BLaER1 treated with 17β-estradiol and CSF1 and Interleukin-3, amounts not matched to agents 10 nM and 100 nM (cell line): Measurements from ENCODE around the gene ZNF552.
"Not testable (repeated sequence)": the region's sequence is repeated elsewhere in the genome, so short reads cannot be mapped to it uniquely, and the experiment has no call there.

ENCODE experiments used
- H3K27ac ChIP-seq, 11 experiments: shearing (Covaris generic); formaldehyde crosslinking; 2 replicates each; pipeline ENCODE4 v1.8.1; 2022
- H3K27me3 ChIP-seq, 11 experiments: shearing (Covaris generic); formaldehyde crosslinking; 2 replicates each; pipeline ENCODE4 v1.8.1; 2022
- H3K36me3 ChIP-seq, 11 experiments: shearing (Covaris generic); formaldehyde crosslinking; 2 replicates each; pipeline ENCODE4 v1.8.1; 2022
- H3K4me1 ChIP-seq, 10 experiments: shearing (Covaris generic); formaldehyde crosslinking; 2 replicates each; pipeline ENCODE4 v1.8.1; 2022
- H3K4me2 ChIP-seq, 11 experiments: shearing (Covaris generic); formaldehyde crosslinking; 2 replicates each; pipeline ENCODE4 v1.8.1; 2022
- H3K4me3 ChIP-seq, 10 experiments: shearing (Covaris generic); formaldehyde crosslinking; 2 replicates each; pipeline ENCODE4 v1.8.1; 2022
- H3K9ac ChIP-seq, 11 experiments: shearing (Covaris generic); formaldehyde crosslinking; 2 replicates each; pipeline ENCODE4 v1.8.1; 2022
- H3K9me3 ChIP-seq, 11 experiments: shearing (Covaris generic); formaldehyde crosslinking; replicated peaks in 1 of 11; 2 replicates each; pipeline ENCODE4 v1.8.1; 2022
- H4K20me1 ChIP-seq, 11 experiments: shearing (Covaris generic); formaldehyde crosslinking; 2 replicates each; pipeline ENCODE4 v1.8.1; 2022
- Cebpa-rat ChIP-seq, 11 experiments: shearing (Covaris generic); IDR thresholded peaks; 2 replicates each; pipeline ENCODE4 v1.8.1; 2022

The ZNF552 gene

DNA sequence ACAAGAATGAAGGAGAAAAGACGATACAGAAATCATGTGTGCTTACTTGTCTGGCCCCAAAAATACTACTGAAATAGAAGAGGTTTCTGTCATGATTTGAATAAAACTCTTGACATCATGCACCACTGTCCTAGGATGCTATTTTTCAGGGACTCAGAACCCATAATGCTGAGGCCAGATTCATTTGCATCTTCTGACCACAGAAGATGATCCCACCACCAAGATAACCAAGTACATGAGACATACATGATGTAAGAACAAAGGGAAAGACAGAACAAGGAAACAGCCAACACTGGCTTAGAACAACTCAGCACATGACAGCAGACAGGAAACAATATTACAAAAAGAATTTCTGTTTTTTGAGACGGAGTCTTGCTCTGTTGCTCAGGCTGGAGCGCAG lies 2.5 kb downstream of the ZNF552 start:
- H3K27me3 ChIP-seq: no peaks in the 10 kb centered on the region
- no peaks in the 10 kb centered on the region for H3K9me3 ChIP-seq
- H4K20me1 ChIP-seq: peaks cover 0 to 44% (median 15%) of the 10 kb centered on the region in 11 experiments; a peak in 12 of 22 replicates
- H3K36me3 ChIP-seq: peaks cover 29 to 56% (median 42%) of the 10 kb centered on the region in 11 experiments
- peak overlapping the region; percentile 6 to 97 (median 83); a peak in 20 of 22 replicates for H3K4me2 ChIP-seq
- no peak for TF ChIP-seq Cebpa-rat (IDR thresholded peaks at IDR 0.05)
- H3K4me3 ChIP-seq: peak overlapping the region in 1 of 10 experiments; percentile 28; a peak in 2 of 20 replicates
- H3K4me1 ChIP-seq: peaks cover 24 to 35% (median 29%) of the 10 kb centered on the region in 10 experiments
- H3K9ac ChIP-seq: peak overlapping the region in 3 of 11 experiments; percentile 9 to 61 (median 55); a peak in 4 of 22 replicates
- H3K27ac ChIP-seq: peak overlapping the region in 7 of 11 experiments; percentile 2 to 52 (median 14); a peak in 8 of 22 replicates

DNA sequence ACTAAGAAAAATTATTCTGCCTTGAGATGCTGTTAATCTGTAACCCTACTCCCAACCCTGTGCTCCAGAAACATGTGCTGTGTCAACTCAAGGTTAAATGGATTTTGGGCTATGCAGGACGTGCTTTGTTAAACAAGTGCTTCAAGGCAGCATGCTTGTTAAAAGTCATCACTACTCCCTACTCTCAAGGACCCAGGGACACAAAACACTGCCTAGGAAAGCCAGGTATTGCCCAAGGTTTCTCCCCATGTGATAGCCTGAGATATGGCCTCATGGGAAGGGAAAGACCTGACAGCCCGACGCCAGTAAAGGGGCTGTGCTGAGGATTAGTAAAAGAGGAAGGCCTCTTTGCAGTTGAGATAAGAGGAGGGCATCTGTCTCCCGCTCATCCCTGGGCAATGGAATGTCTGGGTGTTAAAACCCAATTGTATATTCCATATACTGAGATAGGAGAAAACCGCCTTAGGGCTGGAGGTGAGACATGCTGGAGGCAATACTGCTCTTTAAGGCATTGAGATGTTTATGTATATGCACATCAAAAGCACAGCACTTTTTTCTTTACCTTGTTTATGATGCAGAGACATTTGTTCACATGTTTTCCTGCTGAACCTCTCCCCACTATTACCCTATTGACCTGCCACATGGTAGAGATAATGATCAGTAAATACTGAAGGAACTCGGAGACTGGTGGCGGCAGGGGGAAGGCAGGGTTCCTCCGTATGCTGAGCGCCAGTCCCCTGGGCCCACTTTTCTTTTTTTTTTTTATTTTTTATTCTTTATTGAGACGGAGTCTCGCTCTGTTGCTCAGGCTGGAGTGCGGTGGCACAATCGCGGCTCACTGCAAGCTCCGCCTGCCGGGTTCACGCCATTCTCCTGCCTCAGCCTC lies 4.1 kb downstream of the ZNF552 start:
- not testable (repeated sequence) for H3K27ac ChIP-seq

DNA sequence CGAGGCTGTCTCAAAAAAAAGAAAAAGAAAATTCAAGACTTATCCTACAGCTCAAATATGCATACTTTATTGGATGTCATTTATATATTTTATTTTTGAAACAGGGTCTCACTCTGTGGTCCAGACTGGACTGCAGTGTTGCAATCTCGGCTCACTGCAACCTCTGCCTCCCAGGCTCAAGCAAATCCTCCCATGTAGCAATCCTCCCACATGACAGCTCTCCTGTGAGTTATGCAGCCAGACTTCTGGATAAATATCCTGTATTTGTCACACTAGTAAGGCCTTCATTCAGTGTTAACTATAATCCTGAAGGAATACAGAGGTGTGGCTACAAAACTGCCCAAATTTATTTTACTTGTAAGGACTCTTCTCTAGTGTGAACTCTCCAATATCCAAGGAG lies 7.2 kb downstream of the ZNF552 start:
- Histone ChIP-seq H3K4me1 (peaks cover 7 to 35% (median 17%) of the 10 kb centered on the region in 10 experiments), H3K36me3 (peaks cover 48 to 75% (median 64%) of the 10 kb centered on the region in 11 experiments), H3K4me2 (no peak overlapping the region), H3K27me3 (no peaks in the 10 kb centered on the region), H3K27ac (no peak overlapping the region), H3K4me3 (no peak overlapping the region), H3K9ac (no peak overlapping the region), H3K9me3 (no peaks in the 10 kb centered on the region), H4K20me1 (peaks cover 5 to 83% (median 41%) of the 10 kb centered on the region in 11 experiments; a peak in 17 of 22 replicates)
- TF ChIP-seq Cebpa-rat (IDR thresholded peaks at IDR 0.05): no peak

More for the DNA sequence above, 4.1 kb downstream of the ZNF552 start:
- H3K9me3 ChIP-seq, H3K9ac ChIP-seq, H3K4me3 ChIP-seq, H3K27me3 ChIP-seq, H3K4me2 ChIP-seq: not testable (repeated sequence)
- H3K36me3 ChIP-seq: peaks cover 43 to 71% (median 56%) of the 10 kb centered on the region in 11 experiments
- peaks cover under 1 to 58% (median 24%) of the 10 kb centered on the region in 11 experiments; a peak in 12 of 22 replicates for H4K20me1 ChIP-seq
- peaks cover 24 to 36% (median 30%) of the 10 kb centered on the region in 10 experiments for H3K4me1 ChIP-seq

DNA sequence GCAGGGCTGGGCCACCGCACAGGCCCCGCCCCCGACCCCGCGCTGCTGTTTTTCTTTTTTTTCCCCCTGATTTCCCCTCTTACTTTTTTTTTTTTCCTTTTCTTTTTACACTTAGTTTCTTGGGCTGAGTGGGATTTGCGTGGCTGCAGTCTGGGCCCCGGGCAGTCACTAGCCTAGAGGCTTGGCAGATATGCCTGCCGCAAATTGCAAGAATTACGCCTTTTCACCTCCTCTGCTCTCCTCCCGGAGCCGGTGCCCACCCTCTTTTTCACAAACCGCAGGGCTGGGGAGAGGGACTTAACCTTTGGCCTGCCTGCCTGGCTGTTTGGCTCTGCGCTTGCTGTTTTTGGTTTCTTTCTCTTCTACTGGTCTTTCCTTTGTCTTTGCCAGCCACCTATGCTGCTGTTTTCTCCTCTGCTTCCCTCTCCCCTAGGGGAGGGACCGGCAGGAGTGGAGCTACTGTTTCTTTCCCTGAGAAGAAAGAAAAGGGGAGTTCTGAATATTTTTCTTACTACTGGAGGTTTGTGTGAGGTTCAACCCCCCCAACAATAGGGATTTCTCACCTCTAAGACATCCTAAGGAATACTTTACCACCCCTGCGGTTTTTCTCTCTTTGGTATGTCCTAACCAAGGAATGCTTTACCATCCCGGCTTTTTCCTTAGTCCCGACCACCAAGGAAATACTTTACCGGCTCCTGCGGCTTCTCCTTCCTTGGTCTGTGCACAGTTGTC lies 11.0 kb downstream of the ZNF552 start:
- H3K4me2 ChIP-seq: peak overlapping the region; percentile 35 to 86 (median 73)
- H3K4me1 ChIP-seq: peaks cover 0 to 52% (median 13%) of the 10 kb centered on the region in 10 experiments; a peak in 17 of 20 replicates
- peak overlapping the region; percentile 4 to 65 (median 43); a peak in 15 of 22 replicates for H3K27ac ChIP-seq
- H3K9ac ChIP-seq: peak overlapping the region; percentile 7 to 76 (median 57); a peak in 20 of 22 replicates
- peaks cover 5 to 96% (median 39%) of the 10 kb centered on the region in 11 experiments; a peak in 16 of 22 replicates for H4K20me1 ChIP-seq
- H3K27me3 ChIP-seq: no peaks in the 10 kb centered on the region
- peak overlapping the region; percentile 30 to 62 (median 44) for H3K4me3 ChIP-seq
- no peaks in the 10 kb centered on the region for H3K9me3 ChIP-seq
- peaks cover 38 to 66% (median 55%) of the 10 kb centered on the region in 11 experiments for H3K36me3 ChIP-seq
- no peak for TF ChIP-seq Cebpa-rat (IDR thresholded peaks at IDR 0.05)

DNA sequence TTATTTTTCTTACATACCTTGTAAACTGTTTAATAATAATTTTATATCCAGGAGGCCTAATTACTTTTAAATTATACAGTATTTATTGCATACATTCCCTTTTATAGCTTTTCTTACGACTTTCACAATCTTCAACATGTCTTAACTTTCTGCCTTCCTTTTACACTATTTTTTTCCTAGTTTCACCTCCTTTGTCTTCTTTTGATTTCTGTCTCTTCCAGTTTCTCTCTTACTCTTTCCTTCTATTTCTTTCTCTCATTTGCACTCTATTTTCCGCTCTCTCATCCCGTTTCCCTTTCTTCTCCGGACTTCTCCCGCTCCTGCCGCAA lies 11.5 kb downstream of the ZNF552 start:
- Histone ChIP-seq H4K20me1 (peaks cover 5 to 94% (median 39%) of the 10 kb centered on the region in 11 experiments; a peak in 16 of 22 replicates), H3K9me3 (no peaks in the 10 kb centered on the region), H3K27ac (peak overlapping the region in 10 of 11 experiments; percentile 4 to 65 (median 43); a peak in 9 of 22 replicates), H3K27me3 (no peaks in the 10 kb centered on the region), H3K4me1 (peaks cover 0 to 57% (median 17%) of the 10 kb centered on the region in 10 experiments; a peak in 17 of 20 replicates), H3K36me3 (peaks cover 34 to 62% (median 50%) of the 10 kb centered on the region in 11 experiments), H3K9ac (peak overlapping the region; percentile 7 to 76 (median 57); a peak in 20 of 22 replicates), H3K4me3 (peak overlapping the region; percentile 30 to 62 (median 44)), H3K4me2 (peak overlapping the region; percentile 35 to 86 (median 73))
- no peak for TF ChIP-seq Cebpa-rat (IDR thresholded peaks at IDR 0.05)

DNA sequence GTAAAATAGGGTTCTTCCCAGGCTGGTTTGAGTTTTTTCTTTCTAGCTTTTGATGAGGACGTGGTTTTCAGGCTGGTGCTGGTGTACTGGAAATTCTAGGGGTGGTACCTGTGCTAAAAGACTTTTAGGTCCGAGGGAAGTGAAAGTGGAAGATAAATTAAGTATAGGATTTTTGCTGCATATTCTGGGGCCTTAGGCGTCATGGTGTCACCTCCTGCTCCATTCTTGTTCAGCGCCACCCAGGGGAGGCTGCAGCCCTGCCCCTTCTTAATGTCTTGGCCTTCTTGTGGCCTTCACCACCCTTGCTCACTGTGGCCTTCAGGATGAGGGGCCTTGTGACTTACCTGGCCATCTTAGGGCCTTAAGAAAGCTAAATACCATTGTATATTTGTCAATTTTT lies 12.4 kb downstream of the ZNF552 start:
- H4K20me1 ChIP-seq: peaks cover 5 to 84% (median 34%) of the 10 kb centered on the region in 11 experiments; a peak in 16 of 22 replicates
- TF ChIP-seq Cebpa-rat (IDR thresholded peaks at IDR 0.05): no peak
- no peak overlapping the region for H3K27ac ChIP-seq
- H3K9ac ChIP-seq: no peak overlapping the region
- no peaks in the 10 kb centered on the region for H3K9me3 ChIP-seq
- no peak overlapping the region for H3K4me3 ChIP-seq
- H3K27me3 ChIP-seq: no peaks in the 10 kb centered on the region
- peaks cover 25 to 57% (median 46%) of the 10 kb centered on the region in 11 experiments for H3K36me3 ChIP-seq
- peak overlapping the region in 2 of 11 experiments; percentile 26 to 40; a peak in 3 of 22 replicates for H3K4me2 ChIP-seq
- peaks cover 0 to 65% (median 19%) of the 10 kb centered on the region in 10 experiments; a peak in 17 of 20 replicates for H3K4me1 ChIP-seq

DNA sequence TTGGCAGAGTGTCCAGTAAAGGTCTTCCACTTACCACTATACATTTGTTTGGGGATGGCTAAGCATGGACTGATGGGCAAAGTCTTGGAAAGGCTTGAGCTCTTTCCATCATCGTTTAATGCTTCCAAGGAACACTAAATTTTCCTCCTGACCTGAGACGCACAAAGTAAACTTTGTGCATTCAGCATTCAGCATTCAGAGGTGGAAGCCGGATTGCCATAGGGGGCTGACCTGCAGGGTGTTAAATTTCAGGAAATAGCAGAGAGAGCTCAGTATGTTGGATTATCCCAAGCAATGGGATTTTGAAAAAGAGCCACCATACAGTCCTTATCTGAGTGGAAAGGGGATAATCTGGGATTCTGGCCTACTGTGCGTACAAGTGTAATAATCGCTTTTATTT lies 14.0 kb downstream of the ZNF552 start:
- peak overlapping the region in 2 of 11 experiments; percentile 59 to 67; a peak in 2 of 22 replicates for H3K4me2 ChIP-seq
- peaks cover 23 to 55% (median 45%) of the 10 kb centered on the region in 11 experiments for H3K36me3 ChIP-seq
- no peak overlapping the region for H3K9ac ChIP-seq
- no peak overlapping the region for H3K27ac ChIP-seq
- no peaks in the 10 kb centered on the region for H3K27me3 ChIP-seq
- H3K4me3 ChIP-seq: no peak overlapping the region
- H3K9me3 ChIP-seq: no peaks in the 10 kb centered on the region
- peaks cover 0 to 64% (median 19%) of the 10 kb centered on the region in 10 experiments; a peak in 17 of 20 replicates for H3K4me1 ChIP-seq
- no peak for TF ChIP-seq Cebpa-rat (IDR thresholded peaks at IDR 0.05)
- H4K20me1 ChIP-seq: peaks cover 4 to 82% (median 31%) of the 10 kb centered on the region in 11 experiments; a peak in 16 of 22 replicates

DNA sequence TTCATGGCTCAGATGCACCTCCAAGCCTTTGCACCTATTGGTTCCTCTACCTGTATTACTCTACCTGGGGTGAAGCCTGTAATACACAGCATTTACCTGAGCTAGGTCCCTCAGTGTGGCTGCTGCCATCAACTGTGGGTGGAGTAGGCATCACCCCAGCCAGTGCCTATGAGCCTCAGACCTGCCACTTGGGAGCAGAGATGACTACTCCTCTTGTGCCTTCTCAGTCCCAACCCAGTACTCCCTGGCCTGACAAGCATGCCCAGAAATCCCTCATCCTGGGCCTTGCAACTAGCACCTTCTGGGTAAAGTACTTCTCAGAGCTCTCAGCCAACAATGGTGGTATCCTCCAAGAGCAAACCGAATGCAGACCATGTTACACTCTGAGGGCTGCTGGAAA lies 18.1 kb downstream of the ZNF552 start:
- Histone ChIP-seq H4K20me1 (peaks cover 0 to 82% (median 36%) of the 10 kb centered on the region in 11 experiments; a peak in 13 of 22 replicates), H3K4me1 (peaks cover 0 to 37% (median 7%) of the 10 kb centered on the region in 10 experiments; a peak in 10 of 20 replicates), H3K36me3 (peaks cover 58 to 89% (median 76%) of the 10 kb centered on the region in 11 experiments)
- H3K9me3 ChIP-seq, H3K4me3 ChIP-seq, H3K27ac ChIP-seq, H3K27me3 ChIP-seq, H3K4me2 ChIP-seq, H3K9ac ChIP-seq: not testable (repeated sequence)
